ENCODE measurements around the gene CELA1. TPM values are rescaled to one million over a fixed set of nuclear protein-coding genes. Genes with fewer than 3 reads are reported as not detected.
"Not testable (repeated sequence)": the region's sequence is repeated elsewhere in the genome, so short reads cannot be mapped to it uniquely, and the experiment has no call there.

CELA1 gene
- total RNA-seq, 2 donors from 2014 or later: 0.31 TPM; not detected in 1

DNA sequence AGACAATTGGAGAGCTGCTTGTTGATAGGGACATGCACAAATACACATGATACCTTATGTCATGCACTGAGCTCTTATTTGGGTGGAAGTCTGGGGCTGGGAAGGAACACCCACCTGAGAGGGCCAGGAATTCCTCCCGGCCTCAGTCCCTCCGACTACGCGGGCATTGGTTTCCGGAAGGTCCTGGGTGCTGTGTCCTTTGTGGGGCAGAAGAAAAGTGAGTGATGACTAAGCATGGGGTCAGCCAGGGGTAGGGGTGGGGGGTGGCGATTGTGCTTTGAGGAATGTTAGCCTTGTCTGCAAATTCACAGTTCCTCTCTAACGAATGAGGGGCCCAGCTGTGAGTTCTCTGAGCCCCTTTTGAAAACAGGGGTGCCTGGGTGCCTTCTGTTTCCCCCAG, 798 bp downstream of the CELA1 start:
- Mint-ChIP-seq H3K4me3 (no peak overlapping the region), H3K27ac (peak overlapping the region in 1 of 2 donors; percentile 60), H3K4me1 (ENCODE audit: low read depth in 2 of 2) (peaks cover 7 to 9% of the 10 kb centered on the region in 2 donors), H3K9me3 (no peaks in the 10 kb centered on the region), H3K36me3 (no peaks in the 10 kb centered on the region), H3K27me3 (no peaks in the 10 kb centered on the region)
- ATAC-seq: no peak
- no peak for DNase-seq (ENCODE audit: low spot score)

DNA sequence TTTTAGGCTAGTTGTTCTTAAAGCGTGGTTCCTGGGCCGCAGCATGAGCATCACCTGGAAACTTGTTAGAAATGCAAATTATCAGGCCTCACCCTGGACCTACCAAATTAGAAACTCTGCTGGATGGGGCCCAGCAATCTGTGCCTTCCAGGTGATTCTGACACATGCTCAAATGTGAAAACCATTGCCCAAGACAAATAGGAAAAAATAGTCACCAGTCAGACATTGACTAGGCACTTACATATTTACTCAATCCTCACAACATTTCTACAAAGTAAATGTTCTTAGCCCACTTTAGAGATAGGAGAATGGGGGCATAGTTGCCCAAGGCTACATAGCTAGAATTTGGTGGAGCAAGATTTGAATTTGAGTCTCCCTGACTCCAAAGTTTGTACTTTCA, 3.3 kb downstream of the CELA1 start:
- no peak overlapping the region for H3K27ac Mint-ChIP-seq

GRCh38 chr12:51342416-51342815, 4.1 kb downstream of the CELA1 start:
- no peak for ATAC-seq
- Mint-ChIP-seq H3K27ac (no peak overlapping the region), H3K9me3 (no peaks in the 10 kb centered on the region), H3K27me3 (no peaks in the 10 kb centered on the region), H3K4me1 (ENCODE audit: low read depth in 2 of 2) (peaks cover 7 to 9% of the 10 kb centered on the region in 2 donors), H3K36me3 (no peaks in the 10 kb centered on the region), H3K4me3 (no peak overlapping the region)
- DNase-seq (ENCODE audit: low spot score): no peak

More for the DNA sequence above, 3.3 kb downstream of the CELA1 start:
- ATAC-seq: no peak
- no peak for DNase-seq (ENCODE audit: low spot score)
- no peak overlapping the region for H3K4me3 Mint-ChIP-seq
- H3K9me3 Mint-ChIP-seq: no peaks in the 10 kb centered on the region
- H3K4me1 Mint-ChIP-seq (ENCODE audit: low read depth in 2 of 2): peaks cover 7 to 9% of the 10 kb centered on the region in 2 donors
- no peaks in the 10 kb centered on the region for H3K27me3 Mint-ChIP-seq
- no peaks in the 10 kb centered on the region for H3K36me3 Mint-ChIP-seq

DNA sequence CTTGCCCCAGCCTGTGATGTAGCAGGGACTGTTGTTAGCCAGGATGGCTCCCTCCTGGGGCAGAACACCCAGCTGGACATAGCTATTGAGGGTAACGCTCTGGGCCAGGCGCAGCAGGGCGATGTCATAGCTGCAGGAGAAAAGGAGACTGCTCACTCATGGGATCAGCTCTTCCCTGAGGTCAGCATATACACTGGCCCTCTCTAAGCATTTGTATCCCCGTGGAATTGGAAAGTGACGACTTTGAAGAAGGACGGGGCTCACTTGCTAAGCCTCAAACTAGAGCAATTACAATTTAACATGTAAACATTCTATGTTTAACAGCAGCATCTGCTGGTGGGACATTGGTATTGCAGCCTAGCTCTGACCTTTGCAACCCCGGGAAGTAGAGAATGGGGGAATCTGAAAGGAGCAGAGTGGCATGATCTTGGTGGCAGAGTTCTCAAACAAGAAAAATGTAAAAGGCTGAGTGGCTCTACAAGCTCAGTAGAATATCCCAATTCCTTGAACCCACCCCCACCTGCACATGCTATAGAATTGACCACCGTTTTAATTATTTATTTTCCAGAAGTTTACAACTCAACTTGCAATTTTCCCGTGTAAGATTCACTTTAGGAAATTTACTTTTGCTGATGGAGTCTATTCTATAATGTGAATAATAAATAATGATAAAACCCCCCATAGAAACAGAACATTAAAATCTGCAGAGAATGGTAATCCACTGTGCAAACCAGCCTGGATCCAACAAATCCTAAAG, 5.0 kb downstream of the CELA1 start:
- Mint-ChIP-seq H3K27me3 (no peaks in the 10 kb centered on the region), H3K4me1 (ENCODE audit: low read depth in 2 of 2) (peaks cover 7 to 13% of the 10 kb centered on the region in 2 donors), H3K27ac (peak overlapping the region; percentile 64 to 92), H3K9me3 (no peaks in the 10 kb centered on the region), H3K36me3 (no peaks in the 10 kb centered on the region), H3K4me3 (peak overlapping the region; percentile 54)
- DNase-seq (ENCODE audit: low spot score) (peak; percentile 73), ATAC-seq (peak; percentile 72 to 86)

GRCh38 chr12:51339750-51340149, 6.7 kb downstream of the CELA1 start:
- ATAC-seq: peak in 1 of 2 donors; percentile 6
- no peak overlapping the region for H3K4me3 Mint-ChIP-seq
- no peak overlapping the region for H3K27ac Mint-ChIP-seq

DNA sequence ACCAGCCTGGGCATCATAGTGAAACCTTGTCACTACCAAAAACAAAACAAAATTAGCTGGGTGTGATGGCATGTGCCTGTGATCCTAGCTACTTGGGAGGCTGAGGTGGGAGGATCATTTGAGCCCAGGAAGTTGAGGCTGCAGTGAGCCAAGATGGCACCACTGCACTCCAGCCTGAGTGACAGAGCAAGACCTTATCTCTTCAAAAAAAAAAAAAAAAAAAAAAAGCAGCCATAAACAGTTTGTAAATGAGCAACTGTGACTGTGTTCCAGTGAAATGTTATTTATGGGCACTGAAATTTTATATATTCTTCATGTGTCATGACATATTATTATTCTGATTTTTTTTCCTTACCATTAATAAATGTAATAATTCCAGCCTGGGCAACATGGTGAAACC, 9.1 kb downstream of the CELA1 start:
- H3K4me1 Mint-ChIP-seq (ENCODE audit: low read depth in 2 of 2): peaks cover 11 to 12% of the 10 kb centered on the region in 2 donors
- H3K36me3 Mint-ChIP-seq; H3K9me3 Mint-ChIP-seq; H3K27ac Mint-ChIP-seq; H3K4me3 Mint-ChIP-seq; DNase-seq (ENCODE audit: low spot score); ATAC-seq; H3K27me3 Mint-ChIP-seq: not testable (repeated sequence)

More at GRCh38 chr12:51339750-51340149, 6.7 kb downstream of the CELA1 start:
- H3K36me3 Mint-ChIP-seq: no peaks in the 10 kb centered on the region
- no peaks in the 10 kb centered on the region for H3K27me3 Mint-ChIP-seq
- H3K9me3 Mint-ChIP-seq: no peaks in the 10 kb centered on the region
- H3K4me1 Mint-ChIP-seq (ENCODE audit: low read depth in 2 of 2): peaks cover 11 to 12% of the 10 kb centered on the region in 2 donors
- no peak for DNase-seq (ENCODE audit: low spot score)

DNA sequence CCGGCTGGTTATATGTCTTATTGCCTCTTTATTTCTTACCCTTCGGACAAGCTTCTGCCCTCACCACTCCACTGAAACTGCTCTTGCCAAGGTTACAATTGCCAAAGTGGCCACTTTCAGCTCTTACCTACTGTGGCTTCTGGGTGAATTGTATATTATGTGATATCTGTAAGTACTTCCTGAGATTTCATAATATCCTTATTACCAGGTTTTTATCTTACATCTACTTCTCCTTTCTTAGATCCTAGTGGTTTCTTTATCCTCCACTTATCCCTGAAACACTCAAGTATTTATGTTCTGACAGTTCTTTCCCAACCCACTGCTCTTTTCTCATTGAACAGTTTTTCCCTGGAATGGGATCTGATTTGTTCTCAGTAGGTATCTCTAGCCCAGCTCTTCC, 10.5 kb downstream of the CELA1 start:
- DNase-seq (ENCODE audit: low spot score) (peak; percentile 18), ATAC-seq (no peak)
- peak overlapping the region; percentile 6 to 26 for H3K27ac Mint-ChIP-seq
- H3K9me3 Mint-ChIP-seq: no peaks in the 10 kb centered on the region
- H3K27me3 Mint-ChIP-seq: no peaks in the 10 kb centered on the region
- no peak overlapping the region for H3K4me3 Mint-ChIP-seq
- peaks cover 8 to 11% of the 10 kb centered on the region in 2 donors for H3K4me1 Mint-ChIP-seq (ENCODE audit: low read depth in 2 of 2)
- no peaks in the 10 kb centered on the region for H3K36me3 Mint-ChIP-seq

DNA sequence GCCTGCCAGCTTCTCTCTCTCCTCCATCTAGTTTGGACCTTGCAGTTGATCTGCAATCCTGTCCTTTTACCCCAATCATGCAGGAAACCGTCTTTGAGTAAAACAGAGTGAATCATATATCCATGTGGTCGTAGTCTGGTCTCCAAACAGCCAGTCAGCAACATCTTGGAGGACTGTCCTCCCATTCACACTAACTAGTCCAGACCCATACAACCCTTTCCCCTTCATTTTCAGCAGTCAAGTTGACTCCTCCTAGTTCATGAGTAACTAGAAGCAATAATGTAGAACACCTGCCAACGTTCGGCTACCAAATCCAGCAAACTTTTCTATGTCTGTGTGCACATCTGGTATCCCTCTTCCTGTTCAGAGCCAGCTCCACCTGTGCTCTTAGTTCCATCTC, 11.7 kb downstream of the CELA1 start:
- no peak for ATAC-seq
- Mint-ChIP-seq H3K4me3 (no peak overlapping the region), H3K9me3 (no peaks in the 10 kb centered on the region), H3K27me3 (no peaks in the 10 kb centered on the region), H3K36me3 (no peaks in the 10 kb centered on the region), H3K4me1 (ENCODE audit: low read depth in 2 of 2) (peaks cover 14 to 18% of the 10 kb centered on the region in 2 donors), H3K27ac (peak overlapping the region in 1 of 2 donors; percentile 40)
- no peak for DNase-seq (ENCODE audit: low spot score)

DNA sequence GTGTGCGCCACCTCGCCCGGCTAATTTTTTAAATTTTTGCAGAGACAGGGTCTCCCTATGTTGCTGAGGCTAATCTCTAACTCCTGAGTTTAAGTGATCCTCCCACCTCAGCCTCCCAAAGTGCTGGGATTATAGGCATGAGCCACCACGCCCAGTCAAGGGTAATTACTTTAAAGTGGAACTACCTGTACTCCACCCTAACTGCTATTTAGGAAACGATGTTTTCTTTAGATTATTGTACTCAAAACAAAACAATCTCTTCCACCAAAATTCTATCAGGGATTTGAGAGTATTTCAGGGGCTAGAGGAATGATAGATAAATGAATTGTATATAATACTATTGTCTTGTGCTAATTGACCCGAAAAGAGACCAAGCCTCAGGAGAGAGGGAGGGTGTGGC, 12.9 kb downstream of the CELA1 start:
- DNase-seq (ENCODE audit: low spot score): no peak
- H3K4me1 Mint-ChIP-seq (ENCODE audit: low read depth in 2 of 2): peaks cover 21 to 23% of the 10 kb centered on the region in 2 donors
- no peak overlapping the region for H3K4me3 Mint-ChIP-seq
- H3K27me3 Mint-ChIP-seq: no peaks in the 10 kb centered on the region
- H3K36me3 Mint-ChIP-seq: no peaks in the 10 kb centered on the region
- no peaks in the 10 kb centered on the region for H3K9me3 Mint-ChIP-seq
- ATAC-seq: no peak
- no peak overlapping the region for H3K27ac Mint-ChIP-seq

GRCh38 chr12:51330186-51330585, 16.3 kb downstream of the CELA1 start:
- Mint-ChIP-seq H3K4me3 (peak overlapping the region; percentile 75), H3K36me3 (no peaks in the 10 kb centered on the region), H3K9me3 (no peaks in the 10 kb centered on the region), H3K27me3 (no peaks in the 10 kb centered on the region), H3K27ac (peak overlapping the region; percentile 95 to 97), H3K4me1 (ENCODE audit: low read depth in 2 of 2) (peaks cover 38 to 40% of the 10 kb centered on the region in 2 donors)
- no peak for DNase-seq (ENCODE audit: low spot score)
- no peak for ATAC-seq

- peak; percentile 70 for DNase-seq (ENCODE audit: low spot score)
- H3K9me3 Mint-ChIP-seq: no peaks in the 10 kb centered on the region
- peaks cover 42 to 45% of the 10 kb centered on the region in 2 donors for H3K4me1 Mint-ChIP-seq (ENCODE audit: low read depth in 2 of 2)
- ATAC-seq: peak; percentile 54 to 67
- H3K36me3 Mint-ChIP-seq: no peaks in the 10 kb centered on the region
- peak overlapping the region; percentile 75 for H3K4me3 Mint-ChIP-seq
- H3K27ac Mint-ChIP-seq: peak overlapping the region; percentile 95 to 97
- H3K27me3 Mint-ChIP-seq: no peaks in the 10 kb centered on the region
Observed at GRCh38 chr12:51329742-51330141, 16.7 kb downstream of the CELA1 start.

DNA sequence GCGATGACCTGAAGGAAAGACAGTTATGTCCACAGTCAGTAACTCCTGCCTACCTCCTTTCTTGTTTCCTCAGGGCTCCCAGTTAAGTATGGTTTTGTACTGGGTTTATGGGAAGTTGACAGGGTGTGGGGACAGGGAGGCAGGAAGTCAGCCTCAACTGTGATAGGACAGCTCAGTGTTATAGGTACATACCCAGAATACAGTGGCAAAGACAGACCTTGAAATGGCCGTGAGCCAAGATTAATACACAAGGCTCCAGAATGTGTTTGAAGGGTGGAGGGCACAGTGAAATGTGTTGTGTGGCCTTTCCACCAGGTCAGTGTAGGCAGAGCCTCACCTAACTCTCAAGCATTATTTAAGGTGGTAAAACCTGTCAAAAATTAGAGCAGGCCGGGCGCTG, 17.9 kb downstream of the CELA1 start:
- Mint-ChIP-seq H3K36me3 (no peaks in the 10 kb centered on the region), H3K4me1 (ENCODE audit: low read depth in 2 of 2) (peaks cover 42 to 50% of the 10 kb centered on the region in 2 donors), H3K4me3 (peak overlapping the region; percentile 75), H3K27ac (peak overlapping the region; percentile 95 to 97), H3K27me3 (no peaks in the 10 kb centered on the region), H3K9me3 (no peaks in the 10 kb centered on the region)
- DNase-seq (ENCODE audit: low spot score): no peak
- no peak for ATAC-seq

DNA sequence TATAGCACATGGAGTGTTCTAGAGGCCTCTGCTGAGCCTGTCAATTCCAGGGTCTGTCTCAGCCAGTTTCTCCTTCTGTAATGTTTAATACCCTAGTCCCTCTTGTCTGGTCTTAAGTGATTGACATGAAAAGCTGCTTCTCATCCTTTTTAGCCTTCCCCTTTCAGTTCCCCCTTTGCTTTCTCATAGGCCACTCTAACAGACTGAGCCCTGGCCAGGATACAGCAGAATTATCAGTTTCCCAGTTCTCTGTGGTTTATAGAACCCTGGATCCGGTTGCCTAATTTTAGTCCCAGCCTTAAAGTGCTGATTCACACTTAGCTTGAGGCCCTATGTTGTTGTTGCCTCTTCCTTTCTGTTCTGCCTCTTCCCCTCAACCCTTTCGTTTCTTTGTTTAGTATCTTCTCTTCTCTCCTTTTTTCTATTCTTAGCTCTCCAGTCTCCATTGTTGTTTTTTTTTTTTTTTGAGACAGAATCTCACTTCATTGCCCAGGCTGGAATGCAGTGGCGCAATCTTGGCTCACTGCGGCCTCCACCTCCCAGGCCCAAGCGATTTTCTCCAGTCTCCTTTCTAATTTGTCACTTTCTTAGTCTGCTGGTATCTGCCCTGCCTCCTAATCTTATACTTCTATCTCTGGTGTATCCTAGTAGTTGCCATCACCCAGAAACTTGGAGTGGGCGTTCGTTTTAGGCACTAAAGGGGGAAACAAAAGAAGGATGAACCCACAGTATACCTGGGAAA, 19.6 kb downstream of the CELA1 start:
- peaks cover 54 to 67% of the 10 kb centered on the region in 2 donors for H3K4me1 Mint-ChIP-seq (ENCODE audit: low read depth in 2 of 2)
- H3K4me3 Mint-ChIP-seq: peak overlapping the region; percentile 81
- DNase-seq (ENCODE audit: low spot score) (no peak), ATAC-seq (peak; percentile 48 to 69)
- no peaks in the 10 kb centered on the region for H3K27me3 Mint-ChIP-seq
- no peaks in the 10 kb centered on the region for H3K9me3 Mint-ChIP-seq
- peak overlapping the region; percentile 95 to 97 for H3K27ac Mint-ChIP-seq
- peaks cover 15% of the 10 kb centered on the region for H3K36me3 Mint-ChIP-seq

DNA sequence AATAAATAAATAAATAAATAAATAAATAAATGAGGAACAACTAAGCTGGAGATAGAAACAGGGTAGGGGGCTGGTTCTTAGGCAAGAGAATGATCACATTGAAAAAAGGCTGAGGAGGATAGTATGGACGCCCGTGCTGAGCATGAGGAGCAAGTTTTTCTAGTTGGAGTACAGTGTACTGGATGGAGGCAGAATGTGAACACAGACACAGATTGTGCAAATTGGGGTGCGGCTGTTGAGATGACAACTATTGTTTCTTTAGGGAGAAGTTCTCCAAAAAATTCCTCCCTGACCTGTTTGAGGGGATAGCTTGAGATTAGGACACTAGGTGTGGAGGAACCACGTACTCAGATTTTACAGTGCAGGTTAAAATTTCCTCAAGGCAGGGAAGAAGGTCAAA, 21.5 kb downstream of the CELA1 start:
- peaks cover 17% of the 10 kb centered on the region for H3K36me3 Mint-ChIP-seq
- H3K9me3 Mint-ChIP-seq: no peaks in the 10 kb centered on the region
- peak overlapping the region; percentile 95 to 97 for H3K27ac Mint-ChIP-seq
- peaks cover 63 to 76% of the 10 kb centered on the region in 2 donors for H3K4me1 Mint-ChIP-seq (ENCODE audit: low read depth in 2 of 2)
- DNase-seq (ENCODE audit: low spot score) (no peak), ATAC-seq (no peak)
- peak overlapping the region; percentile 65 for H3K4me3 Mint-ChIP-seq
- no peaks in the 10 kb centered on the region for H3K27me3 Mint-ChIP-seq

All from natural killer cell treated with Interleukin-12 subunit alpha and Interleukin-12 subunit beta and Interleukin-15 and Interleukin-18, amount 100 ng/mL, for 72 hours (primary cell).